C4-2B (cell line): Measurements from ENCODE around the gene KIF25.

Experiments used
- ZFX ChIP-seq: fragments of 450-650 bp; IDR thresholded peaks from 2 replicates; pipeline ENCODE4 v1.6.1; 2017
- TF ChIP-seq, protein P1 (sequence below): fragments of 450-650 bp; conservative IDR thresholded peaks from 2 replicates; pipeline ENCODE4 v1.5.1; 2017; ENCODE audit warnings: mild to moderate bottlenecking

DNA sequence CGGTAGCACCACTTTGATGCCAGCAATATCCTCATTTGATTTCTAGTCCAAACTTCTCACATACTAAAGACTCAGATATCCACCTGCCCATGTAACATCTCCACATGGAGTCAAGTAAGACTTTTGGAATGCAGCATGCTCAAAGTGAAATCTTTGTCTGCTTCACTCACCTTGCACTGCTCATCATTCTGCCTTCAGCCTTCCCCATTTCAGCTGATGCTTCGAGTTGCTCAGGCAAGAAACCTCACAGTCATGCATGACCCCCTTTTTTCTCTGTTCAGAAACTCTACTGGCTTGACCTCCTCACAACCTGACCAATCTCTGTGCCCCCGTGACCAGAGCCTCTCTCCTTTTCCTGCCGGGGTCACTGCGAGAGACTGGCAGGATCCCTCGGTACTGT lies 41.0 kb upstream of the KIF25 start:
- TF ChIP-seq, protein P1, sequence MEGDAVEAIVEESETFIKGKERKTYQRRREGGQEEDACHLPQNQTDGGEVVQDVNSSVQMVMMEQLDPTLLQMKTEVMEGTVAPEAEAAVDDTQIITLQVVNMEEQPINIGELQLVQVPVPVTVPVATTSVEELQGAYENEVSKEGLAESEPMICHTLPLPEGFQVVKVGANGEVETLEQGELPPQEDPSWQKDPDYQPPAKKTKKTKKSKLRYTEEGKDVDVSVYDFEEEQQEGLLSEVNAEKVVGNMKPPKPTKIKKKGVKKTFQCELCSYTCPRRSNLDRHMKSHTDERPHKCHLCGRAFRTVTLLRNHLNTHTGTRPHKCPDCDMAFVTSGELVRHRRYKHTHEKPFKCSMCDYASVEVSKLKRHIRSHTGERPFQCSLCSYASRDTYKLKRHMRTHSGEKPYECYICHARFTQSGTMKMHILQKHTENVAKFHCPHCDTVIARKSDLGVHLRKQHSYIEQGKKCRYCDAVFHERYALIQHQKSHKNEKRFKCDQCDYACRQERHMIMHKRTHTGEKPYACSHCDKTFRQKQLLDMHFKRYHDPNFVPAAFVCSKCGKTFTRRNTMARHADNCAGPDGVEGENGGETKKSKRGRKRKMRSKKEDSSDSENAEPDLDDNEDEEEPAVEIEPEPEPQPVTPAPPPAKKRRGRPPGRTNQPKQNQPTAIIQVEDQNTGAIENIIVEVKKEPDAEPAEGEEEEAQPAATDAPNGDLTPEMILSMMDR: no peak
- TF ChIP-seq ZFX: no peak
